Kidney epithelial cell (primary cell): ENCODE measurements around the gene PARD6B. TPM values are rescaled to one million over a fixed set of nuclear protein-coding genes. Genes with fewer than 3 reads are reported as not detected.
"Not testable (repeated sequence)": the region's sequence is repeated elsewhere in the genome, so short reads cannot be mapped to it uniquely, and the experiment has no call there.

Source experiments
- DNase-seq: peaks from one replicate; pipeline ENCODE4 v3.0.0-alpha.2; 2010; ENCODE audit warnings: low read depth
- H3K27me3 ChIP-seq: 2 replicates; pipeline ENCODE4 v1.6.0; 2011; ENCODE audit warnings: low read length; ENCODE audit not compliant: control insufficient read depth, insufficient read depth
- H3K36me3 ChIP-seq: 2 replicates; pipeline ENCODE4 v1.5.1; 2011; ENCODE audit warnings: low read length; ENCODE audit not compliant: control insufficient read depth, insufficient read depth
- H3K4me3 ChIP-seq: 2 replicates; pipeline ENCODE4 v1.5.1; 2011; ENCODE audit warnings: low read depth, mild to moderate bottlenecking, control low read depth, low read length
- total RNA-seq: library from RNA; depleted of rRNA; stranded (reverse); fragments of >200 nt; gene quantifications from 2 replicates; pipeline ENCODE4 v1.2.3, GENCODE V29; 2015
- TF ChIP-seq, protein P1 (sequence below): IDR thresholded peaks from 2 replicates; pipeline ENCODE4 v1.5.1; 2011; ENCODE audit warnings: mild to moderate bottlenecking, moderate library complexity, low read length, control low read depth, inconsistent platforms; ENCODE audit not compliant: insufficient read depth, poor library complexity, severe bottlenecking

The PARD6B gene
- total RNA-seq, 1 donor from 2014 or later = 24.0 TPM

DNA sequence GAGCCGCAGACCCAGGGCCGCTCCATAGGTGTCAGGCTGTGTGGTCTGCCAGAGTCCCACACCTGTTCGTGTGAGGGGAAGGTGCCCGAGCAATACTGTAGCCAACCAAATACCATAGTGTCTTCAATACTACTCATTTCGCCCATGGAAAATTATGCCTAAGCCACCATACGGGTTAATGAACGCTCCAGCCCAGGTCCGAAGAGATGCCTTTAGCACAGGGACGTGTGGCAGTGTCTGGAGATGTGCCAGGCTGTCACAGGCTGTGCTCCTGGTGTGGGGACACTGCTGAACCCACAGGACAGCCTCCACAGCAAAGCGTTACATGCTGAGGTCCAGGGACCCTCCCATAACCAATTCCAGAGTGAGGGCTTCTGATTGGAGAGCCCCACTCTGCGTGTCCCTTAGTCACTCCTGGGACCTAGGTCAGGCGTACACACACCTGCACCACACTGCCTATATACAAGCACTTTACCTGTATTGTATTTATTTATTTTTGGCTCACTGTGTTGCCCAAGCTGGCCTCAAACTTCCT lies 38.2 kb downstream of the PARD6B start:
- not testable (repeated sequence) for DNase-seq, H3K27me3 ChIP-seq, H3K36me3 ChIP-seq, H3K4me3 ChIP-seq

DNA sequence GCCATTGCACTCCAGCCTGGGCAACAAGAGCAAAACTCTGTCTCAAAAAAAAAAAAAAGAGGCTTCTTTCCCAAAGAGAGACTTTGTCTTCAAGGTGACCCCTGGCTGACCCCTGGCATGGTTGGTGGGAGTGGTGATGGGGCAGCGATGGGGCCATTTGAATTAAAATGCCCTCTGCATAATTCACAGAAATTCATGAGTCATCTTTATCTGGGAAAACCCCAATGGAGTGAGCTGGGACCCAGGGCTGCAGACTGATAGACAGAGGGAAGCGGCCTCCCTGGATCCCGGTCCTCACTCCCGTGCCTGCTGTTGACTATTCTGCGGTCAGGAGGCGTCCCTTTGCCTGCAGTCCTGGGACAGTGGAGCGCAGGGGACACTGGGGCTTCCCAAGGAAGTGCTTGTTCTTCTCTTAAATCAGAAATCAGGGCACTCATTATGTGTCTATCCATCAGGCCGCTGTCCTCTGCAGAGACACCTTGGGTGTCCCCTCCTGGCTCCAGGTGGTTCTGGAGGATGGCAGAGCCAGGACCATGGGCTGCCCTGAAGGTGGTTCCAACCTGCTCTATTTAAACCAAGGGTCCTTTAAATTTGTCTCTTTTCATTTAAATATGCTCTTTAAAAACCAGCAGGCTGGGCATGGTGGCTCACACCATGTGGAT lies 40.2 kb downstream of the PARD6B start:
- not testable (repeated sequence) for H3K36me3 ChIP-seq, H3K4me3 ChIP-seq, DNase-seq, H3K27me3 ChIP-seq

DNA sequence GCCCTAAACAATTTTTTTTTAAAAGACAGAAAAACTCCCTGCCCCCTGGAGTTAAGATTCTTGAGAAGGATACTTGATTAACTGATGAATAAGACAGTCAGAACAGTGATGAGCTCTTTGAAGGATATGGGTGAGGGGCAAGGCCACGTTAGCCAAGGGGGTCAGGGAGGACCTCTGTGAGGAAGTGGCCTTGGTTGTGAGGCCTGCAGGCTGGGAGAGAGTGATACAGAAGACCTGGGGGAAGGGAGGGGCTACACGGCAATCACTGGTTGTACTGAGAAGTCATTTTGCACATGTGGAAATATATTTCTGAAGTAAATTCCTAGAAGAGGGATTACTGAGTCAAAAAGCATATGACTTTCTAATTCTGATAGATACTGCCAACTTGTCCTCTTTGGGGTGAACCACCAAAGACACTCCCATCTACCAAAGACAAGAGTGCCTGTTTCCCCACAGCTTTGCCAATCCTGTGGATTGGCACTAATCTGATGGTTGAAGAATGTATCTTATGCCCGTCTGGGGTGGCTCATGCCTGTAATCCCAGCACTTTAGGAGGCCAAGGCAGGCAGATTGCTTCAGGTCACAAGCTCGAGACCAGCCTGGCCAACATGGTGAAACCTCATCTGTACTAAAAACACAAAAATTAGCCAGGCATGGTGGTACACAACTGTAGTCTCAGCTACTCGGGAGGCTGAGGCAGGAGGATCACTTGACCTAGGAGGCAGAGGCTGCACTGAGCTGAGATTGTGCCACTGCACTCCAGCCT lies 41.2 kb downstream of the PARD6B start:
- H3K27me3 ChIP-seq = no peaks in the 10 kb centered on the region
- no peak for DNase-seq
- no peak overlapping the region for H3K4me3 ChIP-seq
- H3K36me3 ChIP-seq = no peaks in the 10 kb centered on the region
- TF ChIP-seq, protein P1, sequence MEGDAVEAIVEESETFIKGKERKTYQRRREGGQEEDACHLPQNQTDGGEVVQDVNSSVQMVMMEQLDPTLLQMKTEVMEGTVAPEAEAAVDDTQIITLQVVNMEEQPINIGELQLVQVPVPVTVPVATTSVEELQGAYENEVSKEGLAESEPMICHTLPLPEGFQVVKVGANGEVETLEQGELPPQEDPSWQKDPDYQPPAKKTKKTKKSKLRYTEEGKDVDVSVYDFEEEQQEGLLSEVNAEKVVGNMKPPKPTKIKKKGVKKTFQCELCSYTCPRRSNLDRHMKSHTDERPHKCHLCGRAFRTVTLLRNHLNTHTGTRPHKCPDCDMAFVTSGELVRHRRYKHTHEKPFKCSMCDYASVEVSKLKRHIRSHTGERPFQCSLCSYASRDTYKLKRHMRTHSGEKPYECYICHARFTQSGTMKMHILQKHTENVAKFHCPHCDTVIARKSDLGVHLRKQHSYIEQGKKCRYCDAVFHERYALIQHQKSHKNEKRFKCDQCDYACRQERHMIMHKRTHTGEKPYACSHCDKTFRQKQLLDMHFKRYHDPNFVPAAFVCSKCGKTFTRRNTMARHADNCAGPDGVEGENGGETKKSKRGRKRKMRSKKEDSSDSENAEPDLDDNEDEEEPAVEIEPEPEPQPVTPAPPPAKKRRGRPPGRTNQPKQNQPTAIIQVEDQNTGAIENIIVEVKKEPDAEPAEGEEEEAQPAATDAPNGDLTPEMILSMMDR = no peak

DNA sequence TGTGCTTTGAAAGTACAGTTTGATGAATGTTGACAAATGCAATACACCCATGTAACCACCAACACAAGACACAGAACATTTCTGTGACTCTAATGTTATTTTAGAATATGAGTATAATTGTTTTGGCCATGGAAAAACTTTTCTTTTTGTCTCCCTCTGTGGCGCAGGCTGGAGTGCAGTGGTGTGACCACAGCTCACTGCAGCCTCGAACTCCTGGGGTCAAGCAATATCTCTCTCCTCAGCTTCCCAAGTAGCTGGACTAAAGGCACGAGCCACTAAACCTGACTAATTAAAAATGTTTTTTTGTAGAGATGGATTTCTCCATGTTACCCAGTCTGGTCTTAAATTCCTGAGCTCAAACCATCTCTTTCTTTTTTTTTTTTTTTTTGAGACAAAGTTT lies 43.1 kb downstream of the PARD6B start:
- TF ChIP-seq, protein P1 = no peak
- Histone ChIP-seq H3K4me3 (no peak overlapping the region), H3K36me3 (no peaks in the 10 kb centered on the region), H3K27me3 (no peaks in the 10 kb centered on the region)
- DNase-seq = no peak

DNA sequence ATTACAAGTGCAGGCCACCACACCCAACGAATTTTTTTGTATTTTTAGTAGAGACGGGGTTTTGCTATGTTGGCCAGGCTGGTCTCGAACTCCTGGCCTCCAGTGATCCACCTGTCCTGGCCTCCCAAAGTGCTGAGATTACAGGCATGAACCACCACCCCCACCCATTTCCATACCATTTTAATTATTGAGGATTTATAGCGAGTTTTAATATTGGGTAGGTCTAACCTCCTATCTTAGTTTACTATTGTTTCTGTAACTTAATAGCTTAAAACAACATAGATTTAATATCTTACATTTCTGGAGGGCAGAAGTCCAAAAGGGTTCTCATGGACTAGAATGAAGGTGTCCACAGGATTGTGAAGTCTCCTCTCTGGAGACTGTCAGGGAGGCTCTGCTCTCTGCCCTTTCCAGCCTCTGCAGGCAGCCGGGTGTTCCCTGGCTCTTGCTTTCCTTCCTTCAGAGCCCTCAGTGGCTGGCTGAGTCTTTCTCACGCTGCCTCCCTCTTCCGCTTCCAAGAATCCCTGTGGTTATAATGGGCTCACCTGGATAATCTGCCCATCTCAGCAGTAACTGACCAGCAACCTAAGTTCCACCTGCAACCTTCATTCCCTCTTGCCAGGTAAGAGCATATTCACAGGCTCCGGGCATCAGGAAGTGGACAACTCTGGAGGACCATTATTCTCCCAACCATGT lies 44.9 kb downstream of the PARD6B start:
- no peaks in the 10 kb centered on the region for H3K27me3 ChIP-seq
- TF ChIP-seq, protein P1 = no peak

DNA sequence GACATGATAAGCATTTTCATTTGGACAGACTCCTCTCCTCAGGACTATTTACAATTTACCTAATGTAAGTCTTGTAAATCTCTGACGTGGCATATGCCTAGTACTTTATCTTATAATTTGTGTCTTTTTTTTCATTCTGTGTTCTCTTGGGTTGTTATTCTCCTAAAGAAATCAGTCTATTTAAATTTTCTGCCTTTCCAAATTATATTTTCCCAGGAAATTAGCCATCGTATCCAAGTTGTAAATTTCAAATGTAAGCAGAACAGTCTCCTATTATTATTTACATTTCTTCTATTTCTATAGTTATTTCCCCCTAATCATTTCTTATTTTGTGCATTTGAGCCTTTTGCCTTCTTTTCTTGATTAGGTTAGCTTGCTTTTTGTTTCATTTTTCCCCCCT lies 46.0 kb downstream of the PARD6B start:
- no peaks in the 10 kb centered on the region for H3K27me3 ChIP-seq
- no peaks in the 10 kb centered on the region for H3K36me3 ChIP-seq
- TF ChIP-seq, protein P1 = no peak
- no peak overlapping the region for H3K4me3 ChIP-seq
- no peak for DNase-seq

More for the DNA sequence above, 44.9 kb downstream of the PARD6B start:
- Histone ChIP-seq H3K36me3 (no peaks in the 10 kb centered on the region), H3K4me3 (no peak overlapping the region)
- DNase-seq = no peak

DNA sequence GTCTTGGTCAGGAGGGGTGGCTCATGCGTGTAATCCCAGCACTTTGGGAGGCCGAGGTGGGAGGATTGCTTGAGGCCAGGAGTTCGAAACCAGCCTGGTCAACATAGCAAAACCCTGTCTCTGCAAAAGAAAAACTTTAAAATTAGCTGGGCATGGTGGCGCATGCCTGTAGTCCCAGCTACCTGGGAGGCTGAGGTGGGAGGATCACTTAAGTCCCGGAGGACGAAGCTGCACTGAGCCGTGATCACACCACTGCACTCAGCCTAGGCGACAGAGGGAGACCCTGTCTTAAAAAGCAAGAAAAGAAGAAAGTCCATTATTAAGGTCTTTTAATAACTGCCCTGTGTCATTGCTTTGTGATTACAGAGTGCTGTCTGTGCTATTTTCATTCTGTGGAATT lies 47.6 kb downstream of the PARD6B start:
- not testable (repeated sequence) for H3K27me3 ChIP-seq, H3K36me3 ChIP-seq, H3K4me3 ChIP-seq, DNase-seq
